MM.1S (cell line): ENCODE results near the gene MLF1.

Experiments used
- DNase-seq: peaks from one replicate; pipeline ENCODE4 v3.0.0-alpha.2; 2015
- H2AFZ ChIP-seq: fragments of 300-600 bp; sonication (generic); 2 replicates; pipeline ENCODE4 v1.6.0; 2016; ENCODE audit warnings: antibody characterized with exemption, low read length
- H3F3A ChIP-seq: fragments of 300-600 bp; sonication (generic); 2 replicates; pipeline ENCODE4 v1.6.1; 2016; ENCODE audit warnings: mild to moderate bottlenecking, antibody characterized with exemption, low read length, moderate library complexity, mixed read lengths; ENCODE audit not compliant: insufficient read depth
- H3K27ac ChIP-seq: fragments of 300-600 bp; sonication (generic); 2 replicates; pipeline ENCODE4 v1.5.1; 2016; ENCODE audit warnings: mild to moderate bottlenecking, low read length
- H3K27me3 ChIP-seq: fragments of 300-600 bp; sonication (generic); replicated peaks from 2 replicates; pipeline ENCODE4 v1.6.0; 2016; ENCODE audit warnings: low read length; ENCODE audit not compliant: insufficient read depth
- H3K36me3 ChIP-seq: fragments of 300-600 bp; sonication (generic); replicated peaks from 2 replicates; pipeline ENCODE4 v1.6.1; 2016; ENCODE audit warnings: mild to moderate bottlenecking, low read length, mixed read lengths; ENCODE audit not compliant: insufficient read depth
- H3K4me1 ChIP-seq: fragments of 300-600 bp; sonication (generic); 2 replicates; pipeline ENCODE4 v1.6.1; 2016; ENCODE audit warnings: low read length, mixed read lengths
- H3K4me2 ChIP-seq: fragments of 300-600 bp; sonication (generic); 2 replicates; pipeline ENCODE4 v1.6.0; 2016; ENCODE audit warnings: low read depth, low read length
- H3K4me3 ChIP-seq: fragments of 300-600 bp; sonication (generic); 2 replicates; pipeline ENCODE4 v1.5.1; 2016; ENCODE audit warnings: low read length, mixed read lengths
- H3K79me2 ChIP-seq: fragments of 300-600 bp; sonication (generic); 2 replicates; pipeline ENCODE4 v1.6.1; 2016; ENCODE audit warnings: mixed run types, low read length, mixed read lengths
- H3K9ac ChIP-seq: fragments of 300-600 bp; sonication (generic); 2 replicates; pipeline ENCODE4 v1.6.1; 2016; ENCODE audit warnings: low read length, mixed read lengths
- H3K9me2 ChIP-seq: fragments of 300-600 bp; sonication (generic); replicated peaks from 2 replicates; pipeline ENCODE4 v1.6.1; 2016; ENCODE audit warnings: mild to moderate bottlenecking, low read length, mixed read lengths; ENCODE audit not compliant: insufficient read depth
- H3K9me3 ChIP-seq: fragments of 300-600 bp; sonication (generic); replicated peaks from 2 replicates; pipeline ENCODE4 v1.6.1; 2016; ENCODE audit warnings: mild to moderate bottlenecking, low read length, mixed read lengths; ENCODE audit not compliant: insufficient read depth
- H4K20me1 ChIP-seq: fragments of 300-600 bp; sonication (generic); 2 replicates; pipeline ENCODE4 v1.6.1; 2016; ENCODE audit warnings: mild to moderate bottlenecking, low read length, moderate library complexity, mixed read lengths; ENCODE audit not compliant: insufficient read depth
- CTCF ChIP-seq: fragments of 300-600 bp; sonication (generic); IDR thresholded peaks from 2 replicates; pipeline ENCODE4 v1.5.1; 2016; ENCODE audit warnings: antibody characterized with exemption, low read length, mixed read lengths
- EZH2 ChIP-seq: fragments of 300-600 bp; sonication (generic); optimal IDR thresholded peaks from 2 replicates; pipeline ENCODE3; 2017; ENCODE audit warnings: low read depth, mild to moderate bottlenecking, antibody characterized with exemption, low read length, mixed read lengths
- EZH2phosphoT487 ChIP-seq: fragments of 300-600 bp; sonication (generic); IDR thresholded peaks from 2 replicates; pipeline ENCODE4 v1.6.1; 2018; ENCODE audit warnings: antibody characterized with exemption, low read length

The MLF1 gene

GRCh38 chr3:158649791-158650190, 78.8 kb downstream of the MLF1 start:
- Histone ChIP-seq H3K4me2 (no peak overlapping the region), H3K27me3 (no peaks in the 10 kb centered on the region), H3K9ac (no peak overlapping the region), H4K20me1 (no peaks in the 10 kb centered on the region; the same call in 1 of the 2 replicates), H3K4me3 (no peak overlapping the region), H2AFZ (no peak overlapping the region), H3K36me3 (peaks cover 28% of the 10 kb centered on the region), H3F3A (no peaks in the 10 kb centered on the region), H3K4me1 (peaks cover 10% of the 10 kb centered on the region), H3K79me2 (peaks cover 44% of the 10 kb centered on the region), H3K27ac (no peak overlapping the region), H3K9me3 (no peaks in the 10 kb centered on the region), H3K9me2 (no peaks in the 10 kb centered on the region)
- DNase-seq: no peak
- TF ChIP-seq CTCF (no peak), EZH2 (no peak), EZH2phosphoT487 (no peak)

- peaks cover 30% of the 10 kb centered on the region for H3K79me2 ChIP-seq
- H4K20me1 ChIP-seq: no peaks in the 10 kb centered on the region; the same call in 1 of the 2 replicates
- TF ChIP-seq CTCF (no peak), EZH2phosphoT487 (no peak), EZH2 (no peak)
- H3K27ac ChIP-seq: no peak overlapping the region
- peaks cover 28% of the 10 kb centered on the region for H3K36me3 ChIP-seq
- H3K9ac ChIP-seq: no peak overlapping the region
- no peak overlapping the region for H3K4me2 ChIP-seq
- peaks cover 1% of the 10 kb centered on the region; the same call in 1 of the 2 replicates for H3K4me1 ChIP-seq
- H3K9me3 ChIP-seq: no peaks in the 10 kb centered on the region
- no peak for DNase-seq
- no peak overlapping the region for H2AFZ ChIP-seq
- no peak overlapping the region for H3K4me3 ChIP-seq
- no peaks in the 10 kb centered on the region for H3K9me2 ChIP-seq
- H3F3A ChIP-seq: no peaks in the 10 kb centered on the region
- H3K27me3 ChIP-seq: no peaks in the 10 kb centered on the region
Measured at GRCh38 chr3:158651192-158651591, 80.2 kb downstream of the MLF1 start.

- Histone ChIP-seq H3K27me3 (no peaks in the 10 kb centered on the region), H3K79me2 (peaks cover 17% of the 10 kb centered on the region), H3K4me1 (no peaks in the 10 kb centered on the region), H3K9ac (no peak overlapping the region), H3F3A (no peaks in the 10 kb centered on the region), H2AFZ (no peak overlapping the region), H3K36me3 (peaks cover 28% of the 10 kb centered on the region), H3K4me2 (no peak overlapping the region), H3K27ac (no peak overlapping the region), H3K9me3 (no peaks in the 10 kb centered on the region), H3K4me3 (no peak overlapping the region), H3K9me2 (no peaks in the 10 kb centered on the region), H4K20me1 (no peaks in the 10 kb centered on the region; the same call in 1 of the 2 replicates)
- TF ChIP-seq EZH2 (no peak), CTCF (no peak), EZH2phosphoT487 (no peak)
- no peak for DNase-seq
Measured at GRCh38 chr3:158652463-158652862, 81.5 kb downstream of the MLF1 start.
